ENCODE data around the gene ATP2B2. TPM values are rescaled to one million over a fixed set of nuclear protein-coding genes. Genes with fewer than 3 reads are reported as not detected.

Gene ATP2B2
- polyA plus RNA-seq, 3 donors = not detected

DNA sequence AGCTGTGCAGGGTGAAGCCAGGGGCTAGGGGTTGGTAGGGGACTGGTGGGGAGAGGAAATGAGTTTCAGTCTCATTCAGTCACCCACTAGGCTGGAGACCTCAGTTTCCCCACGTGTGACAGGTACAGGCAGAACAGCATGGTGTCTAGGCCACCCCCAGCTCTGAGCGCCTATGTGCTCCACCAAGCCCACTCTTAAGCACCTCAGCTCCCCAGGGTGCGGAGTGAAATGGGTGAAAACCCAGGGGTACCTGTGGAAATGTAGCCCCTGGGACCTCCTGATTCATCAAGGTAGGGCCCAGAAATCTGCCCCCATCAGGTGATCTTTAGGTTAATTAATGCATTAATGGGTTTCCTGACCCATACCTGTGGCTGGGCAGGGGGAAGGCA lies 3.7 kb downstream of the ATP2B2 start:
- H3K4me1 ChIP-seq (ENCODE audit: control insufficient read depth in 1 of 2, insufficient read depth in 2 of 2, low read length in 2 of 2) = no peaks in the 10 kb centered on the region
- Mint-ChIP-seq H3K27me3 (ENCODE audit: low read depth in 3 of 3) (peaks cover 19 to 42% (median 36%) of the 10 kb centered on the region in 3 donors), H3K36me3 (no peaks in the 10 kb centered on the region), H3K27ac (no peak overlapping the region), H3K4me1 (peaks cover 5% of the 10 kb centered on the region), H3K4me3 (no peak overlapping the region), H3K9me3 (peaks cover 0 to 4% (median 0%) of the 10 kb centered on the region in 7 donors)
- H2AFZ ChIP-seq (ENCODE audit: insufficient read depth, low read depth, low read length, poor library complexity, severe bottlenecking) = no peak overlapping the region
- no peaks in the 10 kb centered on the region for H4K20me1 ChIP-seq (ENCODE audit: insufficient read depth, low read length)
- TF ChIP-seq, protein P1, sequence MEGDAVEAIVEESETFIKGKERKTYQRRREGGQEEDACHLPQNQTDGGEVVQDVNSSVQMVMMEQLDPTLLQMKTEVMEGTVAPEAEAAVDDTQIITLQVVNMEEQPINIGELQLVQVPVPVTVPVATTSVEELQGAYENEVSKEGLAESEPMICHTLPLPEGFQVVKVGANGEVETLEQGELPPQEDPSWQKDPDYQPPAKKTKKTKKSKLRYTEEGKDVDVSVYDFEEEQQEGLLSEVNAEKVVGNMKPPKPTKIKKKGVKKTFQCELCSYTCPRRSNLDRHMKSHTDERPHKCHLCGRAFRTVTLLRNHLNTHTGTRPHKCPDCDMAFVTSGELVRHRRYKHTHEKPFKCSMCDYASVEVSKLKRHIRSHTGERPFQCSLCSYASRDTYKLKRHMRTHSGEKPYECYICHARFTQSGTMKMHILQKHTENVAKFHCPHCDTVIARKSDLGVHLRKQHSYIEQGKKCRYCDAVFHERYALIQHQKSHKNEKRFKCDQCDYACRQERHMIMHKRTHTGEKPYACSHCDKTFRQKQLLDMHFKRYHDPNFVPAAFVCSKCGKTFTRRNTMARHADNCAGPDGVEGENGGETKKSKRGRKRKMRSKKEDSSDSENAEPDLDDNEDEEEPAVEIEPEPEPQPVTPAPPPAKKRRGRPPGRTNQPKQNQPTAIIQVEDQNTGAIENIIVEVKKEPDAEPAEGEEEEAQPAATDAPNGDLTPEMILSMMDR (IDR thresholded peaks at IDR 0.05) = no peak
- H3K27ac ChIP-seq (ENCODE audit: low read depth in 1 of 2, low read length in 2 of 2) = no peak overlapping the region
- no peak for DNase-seq
- H3K4me3 ChIP-seq (replicated peaks in 1 of 3; ENCODE audit: low read depth in 2 of 3, low read length in 3 of 3) = no peak overlapping the region
- intact Hi-C loops (cut with micrococcal nuclease) = no loop called here
- H3K36me3 ChIP-seq (replicated peaks in 1 of 2; ENCODE audit: control insufficient read depth in 1 of 2, insufficient read depth in 2 of 2, low read length in 2 of 2) = no peaks in the 10 kb centered on the region
- no peak overlapping the region for H3K9ac ChIP-seq (ENCODE audit: insufficient read depth, low read length, poor library complexity, severe bottlenecking)
- WGBS (ENCODE audit: insufficient coverage) = no CpG with 5 or more reads among the region's 3 CpGs
- H3K27me3 ChIP-seq (ENCODE audit: control insufficient read depth in 2 of 2, insufficient read depth in 2 of 2, low read length in 2 of 2) = peaks cover 5 to 29% of the 10 kb centered on the region in 2 donors
- H3K4me2 ChIP-seq (replicated peaks; ENCODE audit: extremely low read depth, low read length, poor library complexity, severe bottlenecking) = no peak overlapping the region
- no peaks in the 10 kb centered on the region for H3K79me2 ChIP-seq (ENCODE audit: insufficient read depth, low read length)
- no peaks in the 10 kb centered on the region for H3K9me3 ChIP-seq (replicated peaks in 1 of 2; ENCODE audit: control insufficient read depth in 1 of 2, insufficient read depth in 1 of 2, low read length in 2 of 2)

DNA sequence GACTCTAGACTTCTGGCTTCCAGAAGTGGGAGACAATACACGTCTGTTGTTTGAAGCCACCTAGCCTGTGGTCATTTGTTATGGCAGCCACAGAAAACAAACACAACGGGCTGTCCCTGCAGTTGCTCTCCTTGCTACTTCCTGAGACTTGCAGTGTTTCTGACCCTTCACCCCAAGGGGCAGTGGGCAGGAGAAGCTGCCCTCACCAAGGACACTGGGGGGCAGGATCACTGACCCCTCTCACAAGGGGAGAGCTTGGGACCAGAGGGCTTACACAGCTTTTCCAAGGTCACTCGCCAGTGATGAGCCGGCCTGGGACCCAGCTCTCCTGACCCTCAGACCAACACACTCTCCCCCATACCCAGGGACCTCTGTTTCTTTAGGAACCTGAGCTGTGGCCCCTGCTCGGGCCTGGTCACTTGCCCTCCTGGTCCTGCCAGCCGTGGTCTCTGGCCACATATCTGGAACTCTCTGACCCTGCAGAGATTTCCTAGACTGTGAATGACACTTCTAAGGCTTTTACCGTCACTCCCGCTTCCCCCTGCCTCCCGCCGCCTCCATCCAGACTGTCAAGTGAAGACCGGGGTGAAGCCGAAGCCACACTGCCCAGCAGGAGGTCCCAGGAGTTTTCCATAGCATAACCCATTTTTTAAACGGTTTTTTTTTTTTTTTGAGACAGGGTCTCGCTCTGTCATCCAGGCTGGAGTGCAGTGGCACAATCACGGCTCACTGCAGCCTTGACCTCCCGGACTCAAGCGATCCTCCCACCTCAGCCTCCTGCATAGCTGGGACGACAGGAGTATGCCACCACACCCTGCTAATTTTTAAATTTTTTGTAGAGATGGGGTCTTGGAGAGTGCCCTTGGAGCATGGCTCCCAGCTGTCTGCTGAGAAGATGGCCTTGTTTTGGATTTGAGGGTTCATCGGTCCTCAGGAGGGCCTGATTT lies 4.4 kb downstream of the ATP2B2 start:
- no peaks in the 10 kb centered on the region for H3K36me3 Mint-ChIP-seq
- intact Hi-C loops (cut with micrococcal nuclease) = no loop called here

More for the DNA sequence above, 4.4 kb downstream of the ATP2B2 start:
- Histone ChIP-seq H2AFZ (ENCODE audit: insufficient read depth, low read depth, low read length, poor library complexity, severe bottlenecking) (no peak overlapping the region), H3K9me3 (replicated peaks in 1 of 2; ENCODE audit: control insufficient read depth in 1 of 2, insufficient read depth in 1 of 2, low read length in 2 of 2) (no peaks in the 10 kb centered on the region), H3K27ac (ENCODE audit: low read depth in 1 of 2, low read length in 2 of 2) (no peak overlapping the region), H3K4me1 (ENCODE audit: control insufficient read depth in 1 of 2, insufficient read depth in 2 of 2, low read length in 2 of 2) (no peaks in the 10 kb centered on the region), H3K36me3 (replicated peaks in 1 of 2; ENCODE audit: control insufficient read depth in 1 of 2, insufficient read depth in 2 of 2, low read length in 2 of 2) (no peaks in the 10 kb centered on the region), H3K4me2 (replicated peaks; ENCODE audit: extremely low read depth, low read length, poor library complexity, severe bottlenecking) (no peak overlapping the region), H3K27me3 (ENCODE audit: control insufficient read depth in 2 of 2, insufficient read depth in 2 of 2, low read length in 2 of 2) (peaks cover 5 to 22% of the 10 kb centered on the region in 2 donors), H4K20me1 (ENCODE audit: insufficient read depth, low read length) (no peaks in the 10 kb centered on the region), H3K4me3 (replicated peaks in 1 of 3; ENCODE audit: low read depth in 2 of 3, low read length in 3 of 3) (no peak overlapping the region), H3K79me2 (ENCODE audit: insufficient read depth, low read length) (no peaks in the 10 kb centered on the region), H3K9ac (ENCODE audit: insufficient read depth, low read length, poor library complexity, severe bottlenecking) (no peak overlapping the region)
- DNase-seq = no peak
- H3K27me3 Mint-ChIP-seq (ENCODE audit: low read depth in 3 of 3) = peaks cover 19 to 38% (median 30%) of the 10 kb centered on the region in 3 donors
- TF ChIP-seq, protein P1 (IDR thresholded peaks at IDR 0.05) = no peak
- no peak overlapping the region for H3K27ac Mint-ChIP-seq
- H3K4me3 Mint-ChIP-seq = no peak overlapping the region
- H3K4me1 Mint-ChIP-seq = peaks cover 5% of the 10 kb centered on the region
- peaks cover 0 to 4% (median 0%) of the 10 kb centered on the region in 7 donors for H3K9me3 Mint-ChIP-seq
- WGBS (ENCODE audit: insufficient coverage) = 80% methylated on average over 13 of the region's 19 CpGs
